AG08396 (cell line): ENCODE measurements around the gene OVAAL.
"Not testable (repeated sequence)": the region's sequence is repeated elsewhere in the genome, so short reads cannot be mapped to it uniquely, and the experiment has no call there.

Source experiments
- DNase-seq: peaks from one replicate; pipeline ENCODE4 v3.0.0; 2012; ENCODE audit warnings: low spot score, mixed read lengths

Gene OVAAL

DNA sequence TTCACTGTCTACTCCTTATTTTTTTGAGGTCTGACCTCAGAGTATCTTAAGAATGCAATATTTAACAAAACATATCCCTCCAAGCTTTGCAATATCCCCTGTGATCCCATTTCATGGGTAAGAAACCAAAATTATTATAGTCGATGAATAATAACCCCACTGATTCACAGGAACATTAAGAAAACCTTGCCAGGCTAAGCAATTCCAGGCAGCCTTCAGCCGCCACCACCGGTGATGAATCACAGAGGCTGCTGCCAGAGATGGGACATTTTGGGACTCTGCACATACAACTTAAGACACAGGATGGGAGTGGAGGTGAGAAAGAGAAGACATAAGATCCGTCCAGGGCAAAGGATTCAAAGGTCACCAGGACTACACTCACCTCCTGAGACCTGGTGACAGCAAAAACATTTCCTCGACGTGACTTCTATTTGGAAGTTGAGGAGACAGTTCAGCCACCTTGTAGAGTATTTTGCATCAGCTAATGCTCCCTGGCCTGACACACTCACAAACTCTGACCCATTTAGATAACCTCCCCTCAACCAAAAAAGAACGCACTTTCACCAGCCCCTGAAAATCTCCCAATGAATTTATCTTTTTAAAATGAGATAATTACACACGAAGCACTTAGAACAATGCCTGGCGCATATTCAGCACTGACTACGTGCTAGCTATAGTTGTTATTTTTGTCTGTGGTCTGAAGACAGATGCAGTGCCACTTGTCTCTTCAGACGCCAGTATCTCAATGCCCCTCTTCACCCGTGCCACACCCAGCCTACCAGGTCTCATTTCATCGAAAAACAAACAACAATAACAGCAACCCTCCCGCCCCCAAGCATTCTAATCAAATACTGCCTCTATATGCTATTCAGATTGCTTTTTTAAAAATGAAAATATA is 17.8 kb upstream of the OVAAL start:
- DNase-seq, result peak; percentile 38

DNA sequence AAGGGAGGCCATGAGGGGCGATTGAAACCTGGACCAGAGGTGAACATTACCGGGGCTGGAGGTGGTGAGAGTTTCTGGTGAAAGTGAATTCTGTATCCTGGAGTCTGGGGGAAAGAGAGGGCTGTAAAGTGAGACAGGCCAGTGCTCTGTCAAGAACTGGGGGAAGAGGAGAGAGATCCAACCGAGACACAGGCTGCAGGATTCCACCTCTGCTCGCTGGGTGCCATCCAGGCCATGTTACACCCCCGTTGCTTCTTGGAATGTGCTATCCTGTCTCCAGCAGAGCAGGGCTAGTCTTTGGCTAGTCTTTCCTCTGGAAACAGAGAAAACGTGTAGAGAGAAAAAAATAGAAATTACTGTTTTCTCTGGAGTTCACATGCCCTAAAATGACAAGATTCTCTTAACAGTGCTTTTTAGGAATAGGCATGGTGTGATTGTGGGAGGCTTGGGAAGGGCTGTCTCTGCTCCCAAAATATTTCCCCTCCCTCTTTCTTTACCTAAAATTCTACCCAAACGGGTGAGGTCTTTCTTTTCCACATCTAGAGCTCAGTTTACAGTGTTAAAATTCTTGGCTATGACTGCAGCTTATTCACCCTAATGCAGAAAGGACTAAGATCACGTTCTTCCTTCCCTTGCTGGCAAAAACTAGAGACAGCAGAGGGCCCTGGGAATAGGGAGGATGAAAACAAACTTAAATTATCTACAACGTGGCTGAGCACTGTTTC is 16.5 kb upstream of the OVAAL start:
- DNase-seq, result peak; percentile 12

DNA sequence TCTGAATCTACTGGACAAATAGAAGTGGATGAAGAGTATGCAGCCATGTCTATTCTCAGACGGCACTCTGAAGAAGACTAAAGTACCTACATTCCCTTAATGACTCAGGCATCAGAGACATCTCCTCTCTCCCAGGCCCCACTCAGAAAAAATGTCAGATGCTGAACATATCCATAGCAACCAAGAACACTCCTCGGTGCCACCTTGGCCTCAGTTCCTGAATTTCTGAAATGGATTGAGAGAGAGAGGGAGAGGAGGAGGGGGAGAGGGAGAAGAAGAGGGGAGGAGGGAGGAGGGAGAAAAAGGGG is 16.0 kb upstream of the OVAAL start:
- DNase-seq, result peak; percentile 29

DNA sequence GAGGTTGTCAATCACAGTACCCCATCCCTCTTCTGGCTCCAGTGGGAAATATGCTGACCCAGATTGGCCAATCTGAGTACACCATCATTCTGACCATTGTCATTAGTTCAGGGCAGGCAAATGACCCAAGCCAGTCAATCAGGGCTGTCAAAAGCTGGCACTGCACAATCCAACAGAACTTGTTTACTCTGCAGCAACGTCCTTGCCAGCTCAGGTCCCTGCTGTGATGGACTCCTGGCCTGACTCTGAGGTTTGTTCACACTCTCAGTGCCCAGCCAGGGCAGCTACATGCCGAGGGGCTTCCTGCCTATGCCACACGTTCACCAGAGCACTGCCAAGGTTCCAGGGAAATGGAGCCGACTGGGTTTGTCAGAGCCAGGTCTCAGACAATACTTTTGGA is 14.7 kb upstream of the OVAAL start:
- DNase-seq, result no peak

DNA sequence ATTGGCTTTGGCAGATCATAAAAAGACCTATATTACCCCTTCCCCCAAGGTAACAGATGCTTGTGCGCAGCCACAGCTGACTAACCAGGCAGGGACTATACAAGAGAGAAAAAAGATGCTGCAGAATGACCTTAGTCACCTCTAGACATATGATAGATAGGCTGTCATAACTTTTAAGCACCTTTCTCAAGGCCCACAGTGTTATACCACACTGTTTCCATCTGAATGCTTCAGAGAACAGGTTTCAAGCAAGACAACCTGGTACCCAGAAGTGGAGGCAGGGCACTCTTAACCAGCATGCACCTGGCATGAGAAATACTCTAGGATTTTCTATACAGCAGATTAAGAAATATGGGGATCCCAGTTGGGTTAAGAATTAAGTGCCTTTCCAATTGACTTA is 12.8 kb upstream of the OVAAL start:
- DNase-seq, result no peak

DNA sequence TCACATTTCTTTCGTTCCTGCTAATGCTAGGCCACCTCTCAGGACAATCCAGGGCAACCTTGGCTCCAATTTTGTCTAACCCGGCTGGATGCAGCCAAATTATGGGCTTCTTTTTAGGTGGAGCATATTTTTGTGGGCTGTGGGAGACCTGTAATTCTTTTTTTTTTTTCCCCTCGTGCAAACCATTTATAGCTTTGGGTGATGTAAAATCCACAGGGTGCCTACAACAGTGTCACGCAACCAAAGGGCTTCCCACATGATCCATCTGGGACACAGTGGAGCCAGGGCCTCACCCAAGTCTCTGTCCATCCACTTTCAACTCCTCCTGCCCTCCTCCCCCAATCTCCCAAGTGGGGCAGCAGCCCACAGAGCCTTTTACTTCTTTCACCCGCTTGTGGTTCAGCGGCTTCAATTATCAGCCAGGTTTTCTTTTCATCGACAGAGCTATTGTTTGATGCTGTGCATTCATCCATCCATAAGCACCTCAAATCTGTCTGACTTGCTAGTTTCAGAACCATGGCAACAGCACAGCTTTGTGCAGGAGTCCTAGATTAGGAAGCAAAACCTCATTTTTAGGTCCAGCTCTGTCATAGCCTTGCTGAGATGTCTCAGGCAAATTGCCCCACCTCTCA is 10.0 kb upstream of the OVAAL start:
- DNase-seq, result no peak

DNA sequence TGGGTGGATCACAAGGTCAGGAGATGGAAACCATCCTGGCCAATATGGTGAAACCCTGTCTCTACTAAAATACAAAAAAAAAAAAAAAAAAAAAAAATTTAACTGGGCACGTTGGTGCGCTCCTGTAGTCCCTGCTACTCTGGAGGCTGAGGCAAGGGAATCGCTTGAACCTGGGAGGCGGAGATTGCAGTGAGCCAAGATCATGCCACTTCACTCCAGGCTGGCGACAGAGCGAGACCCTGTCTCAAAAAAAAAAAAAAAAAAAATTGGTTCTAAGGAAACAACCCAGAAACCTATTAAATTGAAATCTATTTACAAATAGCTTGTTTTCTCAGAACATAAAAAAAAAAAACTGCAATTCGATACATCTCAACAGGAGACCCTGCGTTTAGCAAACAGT is 9.0 kb upstream of the OVAAL start:
- DNase-seq, result not testable (repeated sequence)

DNA sequence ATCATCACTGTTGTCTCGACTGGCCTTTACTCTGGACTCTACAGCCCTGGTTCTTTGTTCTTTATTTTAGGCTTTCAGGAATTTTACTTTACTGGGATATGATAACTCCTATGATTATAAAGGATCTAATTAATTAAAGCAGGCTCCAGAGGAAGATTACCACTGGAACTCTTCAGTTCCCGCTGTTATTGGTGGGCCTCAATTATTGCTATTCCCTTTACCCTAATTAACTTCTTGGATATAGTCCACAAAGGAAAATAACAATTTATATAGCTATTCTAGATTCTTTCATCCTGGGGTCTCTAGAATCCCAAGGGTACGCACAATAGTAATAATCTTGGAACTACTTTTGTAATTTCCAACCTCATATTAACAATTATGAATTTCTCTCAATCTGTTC is 8.5 kb upstream of the OVAAL start:
- no peak for DNase-seq

DNA sequence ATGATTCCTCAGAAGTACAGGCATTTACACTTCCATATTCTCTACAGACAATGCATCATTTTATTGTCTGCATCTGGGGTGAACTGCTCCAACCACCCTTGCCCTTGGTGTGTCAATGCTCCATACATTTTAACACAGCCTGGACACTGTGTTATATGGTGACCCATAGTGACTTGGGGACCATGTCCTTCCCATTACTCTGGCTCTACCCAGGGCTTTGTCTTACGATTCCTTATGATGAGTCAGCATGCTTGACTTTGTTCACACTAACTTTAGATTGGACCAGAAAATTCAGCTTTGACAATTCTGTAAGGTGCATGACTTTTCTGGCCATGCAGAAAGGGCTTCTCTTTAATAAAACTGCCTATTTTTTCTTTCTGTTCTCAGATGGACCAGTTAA is 6.8 kb upstream of the OVAAL start:
- DNase-seq, result no peak

DNA sequence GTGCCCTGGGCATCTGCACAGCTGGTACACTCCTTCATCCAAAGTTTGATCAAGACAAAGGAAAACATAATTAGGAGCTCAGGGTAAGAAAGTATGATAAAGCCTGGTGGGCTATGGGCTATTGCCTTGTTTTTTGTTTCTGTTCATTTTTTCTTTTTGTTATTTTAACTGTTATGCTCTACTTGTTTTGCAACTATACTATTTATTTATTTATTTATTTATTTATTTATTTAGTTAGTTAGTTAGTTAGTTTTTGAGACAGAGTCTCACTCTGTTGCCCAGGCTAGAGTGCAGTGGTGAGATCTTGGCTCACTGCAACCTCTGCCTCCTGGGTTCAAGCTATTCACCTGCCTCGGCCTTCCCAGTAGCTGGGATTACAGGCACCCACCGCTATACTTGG is 5.7 kb upstream of the OVAAL start:
- DNase-seq, result not testable (repeated sequence)

DNA sequence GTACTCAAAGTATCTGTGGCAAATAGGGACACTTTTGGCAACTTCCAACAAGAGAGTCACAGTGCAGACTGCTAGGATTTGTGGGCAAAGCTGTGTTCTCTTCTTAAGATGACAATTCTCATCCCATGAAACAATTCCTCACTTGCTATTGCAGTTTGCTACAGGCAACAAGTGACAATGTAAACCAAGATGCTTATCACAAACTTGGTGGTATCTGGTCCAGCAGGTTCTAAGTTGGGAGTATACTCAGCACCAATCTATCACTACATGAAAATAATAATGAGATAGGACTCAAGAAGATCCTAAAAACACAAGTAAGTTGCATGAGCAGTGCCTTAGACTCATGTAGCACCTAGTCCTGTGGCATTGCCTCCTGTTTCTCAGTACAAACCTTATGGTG is 3.4 kb upstream of the OVAAL start:
- no peak for DNase-seq

DNA sequence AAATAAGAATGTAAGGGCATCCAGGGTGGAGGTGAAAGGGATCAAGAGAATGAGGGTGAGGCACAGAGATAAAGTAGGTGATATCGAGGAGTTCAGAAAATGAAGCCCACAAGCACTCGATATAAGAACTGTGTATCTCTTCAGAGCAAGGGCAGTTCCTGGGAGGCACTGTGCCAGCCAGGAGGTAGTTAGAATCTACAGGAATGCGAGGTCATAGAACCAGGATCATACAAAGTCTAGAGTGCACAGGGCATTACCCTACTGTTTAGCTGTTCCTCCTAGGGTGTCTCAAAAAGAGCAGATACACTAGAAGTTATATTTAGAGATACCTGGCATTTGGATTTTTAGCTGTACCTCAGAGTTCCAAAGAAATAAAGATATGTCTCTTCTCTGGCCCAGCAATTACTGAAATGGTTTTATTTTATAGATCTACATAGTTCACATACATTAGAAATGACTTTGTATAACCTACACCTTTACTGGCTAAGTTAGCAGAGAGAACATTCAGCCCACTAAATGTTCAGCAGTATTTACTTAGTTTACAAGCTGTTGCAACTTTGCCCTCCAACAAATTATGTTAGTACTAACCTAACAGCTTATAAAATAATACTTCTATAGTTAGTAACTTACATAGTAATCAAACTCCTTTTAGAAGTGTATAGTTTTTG is 1.6 kb downstream of the OVAAL start:
- peak; percentile 15 for DNase-seq

DNA sequence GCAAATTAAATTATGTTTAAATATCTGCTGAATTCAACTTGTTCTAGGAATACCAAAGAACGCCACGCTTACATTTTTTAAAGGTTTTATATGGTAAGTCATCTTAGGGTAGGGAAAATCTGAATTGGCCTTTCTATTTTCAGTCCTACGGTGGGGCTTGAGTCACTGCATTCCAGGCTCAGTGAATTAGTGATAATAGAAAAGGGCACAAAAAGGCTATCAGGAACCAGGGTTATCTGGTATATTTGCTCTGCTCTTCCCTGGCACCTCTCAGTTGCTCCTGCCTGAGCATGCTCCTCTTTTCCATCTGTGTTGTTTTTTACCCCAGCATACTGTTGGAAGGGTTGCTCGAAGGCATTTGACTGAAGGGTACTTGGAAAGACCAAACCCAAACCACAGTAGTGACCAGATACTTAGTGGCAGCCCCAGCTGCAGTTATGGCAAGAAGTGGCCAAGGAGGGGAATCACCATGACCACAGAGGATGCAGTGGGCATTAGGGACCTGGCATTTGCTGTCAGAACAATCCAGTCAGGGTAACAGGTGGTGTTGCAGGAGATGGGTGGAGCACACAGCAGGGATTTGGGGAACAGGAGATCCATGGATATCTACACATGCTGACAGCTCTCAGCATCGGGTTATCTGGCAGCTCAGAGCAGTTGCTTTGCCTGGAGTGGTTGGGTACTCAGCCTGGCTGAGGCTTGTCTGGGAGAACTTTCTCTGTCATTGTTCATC is 2.3 kb downstream of the OVAAL start:
- DNase-seq, result peak; percentile 29

DNA sequence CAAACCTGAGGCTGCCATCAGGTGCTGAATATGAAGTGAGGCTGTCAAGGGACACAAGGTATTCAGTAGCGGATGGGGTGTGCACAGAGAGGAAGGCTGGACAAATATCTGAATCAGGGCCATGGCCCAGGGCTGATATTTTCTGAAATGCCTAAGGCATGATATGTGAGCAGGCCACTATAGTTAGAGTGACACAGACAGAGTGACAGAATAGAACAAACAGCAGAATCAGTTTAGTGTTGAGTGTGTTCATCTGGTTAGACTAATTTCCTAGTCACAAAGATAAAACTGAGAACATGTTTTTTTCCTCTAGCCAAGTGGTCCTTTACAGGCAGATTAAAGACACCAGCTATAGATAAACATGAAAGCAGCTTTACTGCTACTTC is 3.9 kb downstream of the OVAAL start:
- no peak for DNase-seq

DNA sequence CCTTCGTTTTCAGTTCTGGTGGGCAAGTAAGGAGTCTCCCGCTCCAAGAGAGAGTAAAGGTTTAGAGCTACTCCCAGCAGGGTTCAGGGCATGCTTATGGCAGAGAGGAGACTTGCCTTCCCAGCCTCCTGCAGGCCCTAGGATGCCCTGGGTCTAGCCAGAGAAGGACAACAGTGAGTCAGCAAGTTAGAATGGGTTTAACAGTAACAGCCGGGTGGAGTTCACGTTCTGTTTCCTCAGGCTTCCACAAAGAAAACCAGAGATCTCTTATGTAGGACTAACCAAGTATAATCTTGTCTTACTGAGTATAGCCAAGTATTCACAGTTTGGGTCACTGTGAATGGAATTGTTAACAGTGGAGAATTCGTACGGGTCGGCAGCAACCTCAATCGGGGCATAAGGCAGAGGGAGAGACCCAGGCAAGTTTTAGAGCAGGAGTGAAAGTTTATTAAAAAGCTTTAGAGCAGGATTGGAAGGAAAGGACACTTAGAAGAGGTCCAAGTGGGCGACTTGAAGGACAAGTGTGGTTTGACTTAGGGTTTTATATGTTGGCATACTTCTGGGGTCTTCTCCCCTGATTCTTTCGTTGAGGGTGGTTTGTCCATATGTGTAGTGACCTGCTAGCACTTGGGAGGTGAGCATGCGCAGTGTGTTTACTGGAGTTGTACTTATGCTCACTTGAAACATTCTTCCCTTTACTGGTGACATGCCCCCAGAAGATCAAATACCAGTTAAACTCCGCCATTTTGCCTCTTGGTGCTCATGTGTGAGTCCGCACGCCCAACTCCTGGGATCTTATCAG is 4.5 kb downstream of the OVAAL start:
- peak; percentile 71 for DNase-seq

DNA sequence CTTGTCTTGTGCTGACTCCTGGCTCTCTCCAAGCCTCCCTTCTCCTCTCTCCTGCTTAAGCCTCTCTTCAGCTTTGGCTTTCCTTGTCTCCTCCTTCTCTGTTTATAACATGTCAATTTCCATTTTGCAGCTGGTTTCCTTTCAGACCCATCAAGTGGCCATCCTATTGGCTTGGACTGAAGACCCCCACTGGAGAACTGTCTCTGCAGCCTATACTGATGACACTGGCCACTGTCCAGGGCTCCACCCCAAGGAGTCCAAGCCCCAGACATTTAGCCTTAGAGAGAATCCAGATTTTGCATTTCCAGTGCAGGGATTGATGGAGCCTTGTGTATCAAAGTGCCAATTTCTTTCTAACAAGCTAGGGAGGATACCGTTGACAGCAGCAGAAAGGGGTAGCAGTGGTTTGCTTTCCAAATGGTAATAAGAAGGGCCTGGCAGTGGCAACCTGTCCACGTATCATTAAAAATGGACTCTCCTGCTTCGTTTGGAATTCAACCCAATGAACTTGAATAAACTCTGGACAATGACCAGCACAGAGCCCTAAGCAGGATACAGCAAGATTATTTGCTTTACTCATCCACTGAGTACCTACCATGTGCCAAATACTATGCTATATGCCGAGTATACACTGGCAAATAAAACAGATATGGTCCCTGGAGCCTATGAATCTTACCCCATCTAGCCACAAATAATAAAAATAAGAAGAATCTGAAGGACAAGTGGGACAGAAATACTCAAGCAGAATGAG is 6.5 kb downstream of the OVAAL start:
- DNase-seq, result no peak

DNA sequence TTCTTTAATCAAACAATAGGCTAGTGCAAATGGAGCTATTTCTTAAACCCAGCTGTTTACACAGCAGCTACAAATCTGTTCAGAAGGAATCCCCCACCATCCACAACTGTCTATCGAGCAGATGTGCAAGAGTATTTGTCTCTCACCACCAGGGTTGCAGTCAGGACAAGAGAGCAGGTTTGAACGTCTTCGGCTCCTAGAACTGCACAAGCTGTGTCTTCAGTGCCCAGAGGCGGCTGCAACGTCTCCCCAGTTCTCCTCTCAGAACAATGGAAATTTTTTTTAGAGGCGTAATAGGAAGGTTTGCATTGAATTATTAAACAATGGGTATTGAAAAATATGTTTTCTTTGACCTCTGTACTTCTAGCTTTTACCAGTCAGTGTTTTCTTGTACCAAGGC is 7.3 kb downstream of the OVAAL start:
- DNase-seq, result no peak

DNA sequence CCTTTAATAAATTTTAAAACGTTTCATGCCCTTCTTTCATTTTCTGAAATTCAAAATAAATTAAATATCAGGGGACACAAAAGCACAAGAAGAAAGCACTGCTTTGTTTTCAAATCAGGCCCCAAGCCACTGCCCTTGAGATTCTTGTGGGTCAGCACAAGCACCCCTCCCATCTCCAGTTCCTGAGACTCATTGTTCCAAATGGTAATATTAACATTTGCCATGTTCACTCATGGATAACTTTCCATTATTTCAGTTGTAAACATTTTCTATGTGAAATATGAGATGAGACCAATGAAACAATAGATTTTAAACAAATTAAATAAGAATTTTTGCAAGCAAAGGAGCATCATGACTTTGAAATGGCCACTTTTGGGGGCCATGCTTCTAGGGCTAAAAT is 7.7 kb downstream of the OVAAL start:
- no peak for DNase-seq

DNA sequence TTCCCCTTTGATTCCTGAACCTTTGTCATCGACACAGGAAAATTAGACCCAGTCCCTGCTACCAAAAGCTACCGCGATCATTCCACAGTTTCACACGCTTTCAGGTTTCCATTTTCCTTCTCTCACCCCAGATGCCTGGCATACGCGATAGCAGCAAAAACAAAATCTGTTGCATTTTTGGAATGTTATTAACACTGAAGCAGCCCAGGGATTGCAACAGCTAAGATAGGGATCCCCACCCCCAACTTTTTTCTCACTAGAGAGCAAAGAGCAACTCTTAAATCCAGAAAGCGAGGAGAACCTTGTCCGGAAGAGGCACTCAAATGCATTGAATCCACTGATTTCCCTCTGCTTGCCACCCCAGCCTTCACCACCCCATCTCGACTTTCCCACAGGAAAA is 8.9 kb downstream of the OVAAL start:
- no peak for DNase-seq

DNA sequence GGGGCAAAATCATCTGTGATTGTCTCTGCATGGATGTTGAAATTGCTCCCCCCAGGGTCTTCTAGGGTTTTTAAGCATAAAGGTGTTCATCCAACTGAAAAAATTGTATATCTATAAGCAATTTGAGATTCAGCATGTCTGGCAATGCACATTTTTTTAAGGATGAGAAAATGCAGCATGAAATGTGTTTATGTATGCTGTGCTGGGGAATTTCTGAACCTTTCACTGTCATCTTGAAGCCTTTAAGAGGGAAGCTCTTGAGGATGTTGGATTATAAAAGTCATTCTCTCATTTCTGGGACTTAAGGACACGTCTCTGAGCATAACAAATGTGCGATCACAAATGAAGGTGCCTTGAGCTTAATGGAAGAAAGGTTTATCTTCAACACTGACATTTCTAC is 9.4 kb downstream of the OVAAL start:
- no peak for DNase-seq
